Liver (tissue), 3 donors: ENCODE measurements around the gene SCAMP4.

Experiments
- FOXA1 ChIP-seq: IDR thresholded peaks from 2 replicates; pipeline ENCODE4 v1.6.1; 2016; ENCODE audit warnings: antibody characterized with exemption
- HNF4G ChIP-seq: IDR thresholded peaks from 2 replicates; pipeline ENCODE4 v1.6.1; 2016; ENCODE audit warnings: antibody characterized with exemption
- JUND ChIP-seq, 2 donors: IDR thresholded peaks; 2 replicates each; pipeline ENCODE4 v1.6.1; 2016; ENCODE audit warnings: antibody characterized with exemption in 2 of 2
- RAD21 ChIP-seq, 2 donors: IDR thresholded peaks; 2 replicates each; pipeline ENCODE4 v1.6.1; 2016; ENCODE audit warnings: antibody characterized with exemption in 2 of 2, mild to moderate bottlenecking in 2 of 2
- YY1 ChIP-seq: IDR thresholded peaks from 2 replicates; pipeline ENCODE4 v1.6.1; 2016; ENCODE audit warnings: antibody characterized with exemption, mild to moderate bottlenecking
- TF ChIP-seq, protein P1 (sequence below): fragments of 150-350 bp; IDR thresholded peaks from 2 replicates; pipeline ENCODE4 v1.5.1; 2017; ENCODE audit warnings: improper control_type of control experiment, low read depth, low read length; ENCODE audit not compliant: missing input control
- TF ChIP-seq, protein P2 (sequence below): IDR thresholded peaks from 2 replicates; pipeline ENCODE4 v1.6.1; 2016; ENCODE audit warnings: antibody characterized with exemption
- donor health status: healthy.
- donor health status: healthy.

- TF ChIP-seq, protein P1, sequence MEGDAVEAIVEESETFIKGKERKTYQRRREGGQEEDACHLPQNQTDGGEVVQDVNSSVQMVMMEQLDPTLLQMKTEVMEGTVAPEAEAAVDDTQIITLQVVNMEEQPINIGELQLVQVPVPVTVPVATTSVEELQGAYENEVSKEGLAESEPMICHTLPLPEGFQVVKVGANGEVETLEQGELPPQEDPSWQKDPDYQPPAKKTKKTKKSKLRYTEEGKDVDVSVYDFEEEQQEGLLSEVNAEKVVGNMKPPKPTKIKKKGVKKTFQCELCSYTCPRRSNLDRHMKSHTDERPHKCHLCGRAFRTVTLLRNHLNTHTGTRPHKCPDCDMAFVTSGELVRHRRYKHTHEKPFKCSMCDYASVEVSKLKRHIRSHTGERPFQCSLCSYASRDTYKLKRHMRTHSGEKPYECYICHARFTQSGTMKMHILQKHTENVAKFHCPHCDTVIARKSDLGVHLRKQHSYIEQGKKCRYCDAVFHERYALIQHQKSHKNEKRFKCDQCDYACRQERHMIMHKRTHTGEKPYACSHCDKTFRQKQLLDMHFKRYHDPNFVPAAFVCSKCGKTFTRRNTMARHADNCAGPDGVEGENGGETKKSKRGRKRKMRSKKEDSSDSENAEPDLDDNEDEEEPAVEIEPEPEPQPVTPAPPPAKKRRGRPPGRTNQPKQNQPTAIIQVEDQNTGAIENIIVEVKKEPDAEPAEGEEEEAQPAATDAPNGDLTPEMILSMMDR, result no peak
- TF ChIP-seq YY1 (no peak), FOXA1 (no peak), JUND (IDR thresholded peaks at IDR 0.05) (no peak), RAD21 (IDR thresholded peaks at IDR 0.05) (no peak), HNF4G (no peak)
- TF ChIP-seq, protein P2, sequence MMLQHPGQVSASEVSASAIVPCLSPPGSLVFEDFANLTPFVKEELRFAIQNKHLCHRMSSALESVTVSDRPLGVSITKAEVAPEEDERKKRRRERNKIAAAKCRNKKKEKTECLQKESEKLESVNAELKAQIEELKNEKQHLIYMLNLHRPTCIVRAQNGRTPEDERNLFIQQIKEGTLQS, result no peak
These were observed 5.0 kb downstream of the SCAMP4 start for GRCh38 chr19:1910177-1910576.
